Measurements from ENCODE around the gene LCN6.

The LCN6 gene

DNA sequence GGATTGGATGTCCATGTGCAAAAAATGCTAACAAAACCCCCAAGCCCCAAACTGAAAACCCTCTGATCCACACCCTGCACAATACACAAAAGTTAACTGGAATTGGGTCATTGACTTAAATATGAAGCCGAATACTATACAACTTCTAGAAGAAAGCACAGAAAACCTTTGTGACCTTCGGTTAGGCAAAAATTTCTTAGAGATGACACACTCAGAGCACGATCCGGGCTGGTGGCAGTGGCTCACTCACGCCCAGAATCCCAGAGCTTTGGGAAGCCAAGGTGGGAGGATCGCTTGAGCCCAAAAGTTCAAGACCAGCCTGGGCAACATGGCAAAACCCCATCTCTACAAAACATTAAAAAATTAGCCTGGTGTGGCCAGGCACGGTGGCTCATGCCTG lies 37.8 kb downstream of the LCN6 start:
- Histone ChIP-seq H3K9ac (ENCODE audit: low read depth, low read length, poor library complexity, severe bottlenecking) (no peak overlapping the region), H3K36me3 (ENCODE audit: insufficient read depth, low read length) (no peaks in the 10 kb centered on the region), H3K9me2 (replicated peaks; ENCODE audit: low read depth, low read length) (no peaks in the 10 kb centered on the region), H3K27me3 (ENCODE audit: insufficient read depth, low read length, poor library complexity, severe bottlenecking) (no peaks in the 10 kb centered on the region), H3F3A (ENCODE audit: low read depth) (no peaks in the 10 kb centered on the region), H3K79me2 (ENCODE audit: insufficient read depth, low read length) (no peaks in the 10 kb centered on the region), H3K4me1 (ENCODE audit: insufficient read depth, low read length, poor library complexity, severe bottlenecking) (no peaks in the 10 kb centered on the region), H2AFZ (ENCODE audit: low read length) (no peak overlapping the region), H3K4me3 (ENCODE audit: low read length, poor library complexity, severe bottlenecking) (no peak overlapping the region), H4K20me1 (ENCODE audit: insufficient read depth, low read length, poor library complexity, severe bottlenecking) (no peaks in the 10 kb centered on the region), H3K4me2 (ENCODE audit: low read depth, low read length, poor library complexity, severe bottlenecking) (no peak overlapping the region), H3K9me3 (ENCODE audit: insufficient read depth, low read depth, low read length) (no peaks in the 10 kb centered on the region)
- no peak for TF ChIP-seq EZH2phosphoT487 (IDR thresholded peaks at IDR 0.05; ENCODE audit: borderline replicate concordance)
- TF ChIP-seq, protein P1, sequence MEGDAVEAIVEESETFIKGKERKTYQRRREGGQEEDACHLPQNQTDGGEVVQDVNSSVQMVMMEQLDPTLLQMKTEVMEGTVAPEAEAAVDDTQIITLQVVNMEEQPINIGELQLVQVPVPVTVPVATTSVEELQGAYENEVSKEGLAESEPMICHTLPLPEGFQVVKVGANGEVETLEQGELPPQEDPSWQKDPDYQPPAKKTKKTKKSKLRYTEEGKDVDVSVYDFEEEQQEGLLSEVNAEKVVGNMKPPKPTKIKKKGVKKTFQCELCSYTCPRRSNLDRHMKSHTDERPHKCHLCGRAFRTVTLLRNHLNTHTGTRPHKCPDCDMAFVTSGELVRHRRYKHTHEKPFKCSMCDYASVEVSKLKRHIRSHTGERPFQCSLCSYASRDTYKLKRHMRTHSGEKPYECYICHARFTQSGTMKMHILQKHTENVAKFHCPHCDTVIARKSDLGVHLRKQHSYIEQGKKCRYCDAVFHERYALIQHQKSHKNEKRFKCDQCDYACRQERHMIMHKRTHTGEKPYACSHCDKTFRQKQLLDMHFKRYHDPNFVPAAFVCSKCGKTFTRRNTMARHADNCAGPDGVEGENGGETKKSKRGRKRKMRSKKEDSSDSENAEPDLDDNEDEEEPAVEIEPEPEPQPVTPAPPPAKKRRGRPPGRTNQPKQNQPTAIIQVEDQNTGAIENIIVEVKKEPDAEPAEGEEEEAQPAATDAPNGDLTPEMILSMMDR (conservative IDR thresholded peaks at IDR 0.05; ENCODE audit: low read length) = no peak

DNA sequence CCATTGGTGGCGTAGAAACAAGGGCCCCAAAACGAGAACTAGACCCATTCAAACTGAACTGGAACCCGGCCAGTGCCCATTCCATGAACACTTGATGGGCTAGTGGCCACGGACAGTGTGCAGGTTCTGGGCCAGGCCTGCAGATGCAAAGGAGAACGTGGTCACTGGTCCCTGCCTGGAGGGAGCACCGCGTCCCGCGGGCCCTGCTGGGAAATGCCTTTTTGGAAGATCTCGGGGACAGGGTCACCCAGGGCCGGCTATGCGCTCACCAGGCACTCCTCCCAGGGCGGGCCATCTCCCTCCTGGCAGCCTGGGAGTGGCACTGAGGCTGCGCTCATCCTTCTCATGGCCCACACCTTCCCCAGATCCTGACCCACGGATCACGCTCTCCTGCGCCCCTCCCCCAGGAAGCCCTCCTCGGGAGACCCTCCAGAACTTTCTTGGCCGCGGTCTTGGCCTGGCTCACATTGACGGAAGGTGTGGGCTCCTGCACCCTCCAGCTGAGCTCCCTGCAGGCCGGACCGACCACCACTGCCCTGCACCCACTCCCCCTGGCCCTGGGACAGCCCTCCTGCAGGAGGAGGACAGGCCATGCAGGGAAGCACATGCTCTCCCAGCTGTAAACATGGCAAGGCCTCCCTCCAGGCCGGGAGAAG lies 38.7 kb downstream of the LCN6 start:
- Histone ChIP-seq H3K9me2 (replicated peaks; ENCODE audit: low read depth, low read length) (no peaks in the 10 kb centered on the region), H3K4me1 (ENCODE audit: insufficient read depth, low read length, poor library complexity, severe bottlenecking) (no peaks in the 10 kb centered on the region), H3K9ac (ENCODE audit: low read depth, low read length, poor library complexity, severe bottlenecking) (no peak overlapping the region), H3F3A (ENCODE audit: low read depth) (no peaks in the 10 kb centered on the region), H3K4me2 (ENCODE audit: low read depth, low read length, poor library complexity, severe bottlenecking) (no peak overlapping the region), H3K36me3 (ENCODE audit: insufficient read depth, low read length) (no peaks in the 10 kb centered on the region), H2AFZ (ENCODE audit: low read length) (no peak overlapping the region), H3K4me3 (ENCODE audit: low read length, poor library complexity, severe bottlenecking) (no peak overlapping the region), H3K9me3 (ENCODE audit: insufficient read depth, low read depth, low read length) (no peaks in the 10 kb centered on the region), H3K79me2 (ENCODE audit: insufficient read depth, low read length) (no peaks in the 10 kb centered on the region), H4K20me1 (ENCODE audit: insufficient read depth, low read length, poor library complexity, severe bottlenecking) (no peaks in the 10 kb centered on the region), H3K27me3 (ENCODE audit: insufficient read depth, low read length, poor library complexity, severe bottlenecking) (no peaks in the 10 kb centered on the region)
- no peak for TF ChIP-seq EZH2phosphoT487 (IDR thresholded peaks at IDR 0.05; ENCODE audit: borderline replicate concordance)

DNA sequence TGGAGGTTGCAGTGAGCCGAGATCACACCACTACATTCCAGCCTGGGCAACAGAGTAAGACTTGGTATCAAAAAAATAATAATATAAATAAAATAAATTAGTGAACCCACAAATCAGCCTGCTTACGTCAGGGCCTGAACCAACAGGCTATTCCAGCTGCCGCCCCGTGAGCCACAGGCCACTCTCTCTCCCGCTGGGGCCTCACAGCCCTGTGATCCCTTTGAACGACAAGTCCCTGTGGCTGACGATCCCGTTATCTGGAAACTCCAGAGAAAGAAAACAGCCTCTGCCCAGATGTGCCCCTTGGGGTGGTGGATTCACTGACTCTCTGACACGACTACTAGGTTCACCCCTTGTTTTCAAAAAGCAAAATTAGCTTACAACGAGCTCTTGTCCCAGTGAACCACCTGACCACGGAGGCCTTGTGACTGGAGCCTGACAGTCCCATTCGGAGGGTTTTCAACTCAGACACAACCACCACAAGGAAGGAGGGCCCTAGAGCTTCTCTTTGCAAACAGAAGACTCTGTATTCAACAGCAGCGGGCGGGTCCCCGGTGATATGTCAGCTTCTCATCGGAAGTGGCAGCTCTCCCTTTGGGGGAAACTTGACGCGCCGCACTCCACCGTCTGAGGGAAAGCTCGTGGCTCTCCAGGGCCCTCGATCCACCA lies 40.3 kb downstream of the LCN6 start:
- Histone ChIP-seq H3K9ac (ENCODE audit: low read depth, low read length, poor library complexity, severe bottlenecking) (no peak overlapping the region), H3K4me1 (ENCODE audit: insufficient read depth, low read length, poor library complexity, severe bottlenecking) (no peaks in the 10 kb centered on the region), H3K79me2 (ENCODE audit: insufficient read depth, low read length) (no peaks in the 10 kb centered on the region), H3K4me3 (ENCODE audit: low read length, poor library complexity, severe bottlenecking) (no peak overlapping the region), H4K20me1 (ENCODE audit: insufficient read depth, low read length, poor library complexity, severe bottlenecking) (no peaks in the 10 kb centered on the region), H3K27me3 (ENCODE audit: insufficient read depth, low read length, poor library complexity, severe bottlenecking) (no peaks in the 10 kb centered on the region), H2AFZ (ENCODE audit: low read length) (no peak overlapping the region), H3K9me2 (replicated peaks; ENCODE audit: low read depth, low read length) (no peaks in the 10 kb centered on the region), H3K4me2 (ENCODE audit: low read depth, low read length, poor library complexity, severe bottlenecking) (no peak overlapping the region), H3K9me3 (ENCODE audit: insufficient read depth, low read depth, low read length) (no peaks in the 10 kb centered on the region), H3F3A (ENCODE audit: low read depth) (no peaks in the 10 kb centered on the region), H3K36me3 (ENCODE audit: insufficient read depth, low read length) (no peaks in the 10 kb centered on the region)
- TF ChIP-seq, protein P1 (conservative IDR thresholded peaks at IDR 0.05; ENCODE audit: low read length) = no peak
- TF ChIP-seq EZH2phosphoT487 (IDR thresholded peaks at IDR 0.05; ENCODE audit: borderline replicate concordance) = no peak

Measured in Loucy (cell line).